ENCODE results near the gene AMY2B. TPM values are rescaled to one million over a fixed set of nuclear protein-coding genes. Genes with fewer than 3 reads are reported as not detected.

AMY2B gene
- total RNA-seq, 1 experiment from 2014 or later, result 0.25 TPM

- POLR2A ChIA-PET, result no interaction called here
- H3K27me3 Mint-ChIP-seq (ENCODE audit: insufficient read depth, unreplicated experiment), result no peaks in the 10 kb centered on the region
- no peaks in the 10 kb centered on the region for H3K9me3 Mint-ChIP-seq (ENCODE audit: unreplicated experiment)
- DNase-seq, result no peak
- no peak for TF ChIP-seq CTCF (IDR thresholded peaks at IDR 0.05; ENCODE audit: insufficient read depth in 1 of 2, low read depth in 1 of 2, low read length in 1 of 2, severe bottlenecking in 1 of 2, unreplicated experiment in 1 of 2)
- H3K27ac Mint-ChIP-seq (ENCODE audit: unreplicated experiment), result no peak overlapping the region
- Histone ChIP-seq H3K27me3 (replicated peaks; ENCODE audit: control insufficient read depth, insufficient read depth, low read length) (no peaks in the 10 kb centered on the region), H3K4me3 (ENCODE audit: low read depth, low read length) (no peak overlapping the region), H3K9me3 (no peaks in the 10 kb centered on the region), H3K36me3 (ENCODE audit: control insufficient read depth, insufficient read depth, low read length) (no peaks in the 10 kb centered on the region), H3K4me1 (no peaks in the 10 kb centered on the region)
- intact Hi-C loops (cut with micrococcal nuclease; ENCODE audit: unreplicated experiment), result no loop called here
- H3K4me3 Mint-ChIP-seq (ENCODE audit: unreplicated experiment), result no peak overlapping the region
- CTCF ChIA-PET, result no interaction called here
- H3K4me1 Mint-ChIP-seq (ENCODE audit: low read depth, unreplicated experiment), result no peaks in the 10 kb centered on the region
- peaks cover 16% of the 10 kb centered on the region for H3K36me3 Mint-ChIP-seq (ENCODE audit: insufficient read depth, unreplicated experiment)
- BruUV-seq (replicated peaks), result no TSS peak
Measured at GRCh38 chr1:103538226-103538625, 33.2 kb upstream of the AMY2B start.

GRCh38 chr1:103541431-103541830, 30.0 kb upstream of the AMY2B start:
- intact Hi-C loops (cut with micrococcal nuclease; ENCODE audit: unreplicated experiment), result no loop called here

GRCh38 chr1:103546496-103546895, 24.9 kb upstream of the AMY2B start:
- Mint-ChIP-seq H3K36me3 (ENCODE audit: insufficient read depth, unreplicated experiment) (peaks cover 18% of the 10 kb centered on the region), H3K4me3 (ENCODE audit: unreplicated experiment) (no peak overlapping the region), H3K9me3 (ENCODE audit: unreplicated experiment) (no peaks in the 10 kb centered on the region), H3K27me3 (ENCODE audit: insufficient read depth, unreplicated experiment) (no peaks in the 10 kb centered on the region), H3K27ac (ENCODE audit: unreplicated experiment) (no peak overlapping the region), H3K4me1 (ENCODE audit: low read depth, unreplicated experiment) (no peaks in the 10 kb centered on the region)
- BruUV-seq (replicated peaks), result no TSS peak
- ChIA-PET POLR2A (no interaction called here), CTCF (no interaction called here)
- Histone ChIP-seq H3K4me3 (ENCODE audit: low read depth, low read length) (no peak overlapping the region), H3K27me3 (replicated peaks; ENCODE audit: control insufficient read depth, insufficient read depth, low read length) (no peaks in the 10 kb centered on the region), H3K4me1 (no peaks in the 10 kb centered on the region), H3K9me3 (no peaks in the 10 kb centered on the region), H3K36me3 (ENCODE audit: control insufficient read depth, insufficient read depth, low read length) (no peaks in the 10 kb centered on the region)
- DNase-seq, result no peak
- TF ChIP-seq CTCF (IDR thresholded peaks at IDR 0.05; ENCODE audit: insufficient read depth in 1 of 2, low read depth in 1 of 2, low read length in 1 of 2, severe bottlenecking in 1 of 2, unreplicated experiment in 1 of 2), result no peak
- intact Hi-C loops (cut with micrococcal nuclease; ENCODE audit: unreplicated experiment), result no loop called here

More at GRCh38 chr1:103541431-103541830, 30.0 kb upstream of the AMY2B start:
- no TSS peak for BruUV-seq (replicated peaks)
- Mint-ChIP-seq H3K4me1 (ENCODE audit: low read depth, unreplicated experiment) (no peaks in the 10 kb centered on the region), H3K27ac (ENCODE audit: unreplicated experiment) (no peak overlapping the region), H3K4me3 (ENCODE audit: unreplicated experiment) (no peak overlapping the region), H3K9me3 (ENCODE audit: unreplicated experiment) (no peaks in the 10 kb centered on the region), H3K36me3 (ENCODE audit: insufficient read depth, unreplicated experiment) (peaks cover 11% of the 10 kb centered on the region), H3K27me3 (ENCODE audit: insufficient read depth, unreplicated experiment) (no peaks in the 10 kb centered on the region)
- H3K27me3 ChIP-seq (replicated peaks; ENCODE audit: control insufficient read depth, insufficient read depth, low read length), result no peaks in the 10 kb centered on the region
- no peaks in the 10 kb centered on the region for H3K4me1 ChIP-seq
- POLR2A ChIA-PET, result no interaction called here
- H3K36me3 ChIP-seq (ENCODE audit: control insufficient read depth, insufficient read depth, low read length), result no peaks in the 10 kb centered on the region
- TF ChIP-seq CTCF (IDR thresholded peaks at IDR 0.05; ENCODE audit: insufficient read depth in 1 of 2, low read depth in 1 of 2, low read length in 1 of 2, severe bottlenecking in 1 of 2, unreplicated experiment in 1 of 2), result no peak
- CTCF ChIA-PET, result no interaction called here
- no peak overlapping the region for H3K4me3 ChIP-seq (ENCODE audit: low read depth, low read length)
- no peaks in the 10 kb centered on the region for H3K9me3 ChIP-seq
- no peak for DNase-seq
